PC-9 (cell line): ENCODE results near the gene GKN1. TPM values are rescaled to one million over a fixed set of nuclear protein-coding genes. Genes with fewer than 3 reads are reported as not detected.

Experiments used
- BruUV-seq: library from RNA; stranded (reverse); fragments of 400-500 nt; replicated peaks from 2 replicates; lab custom pipeline; 2021; lab: Mats Ljungman, UMichigan
- CTCF ChIA-PET: fragments of 300-600 bp; sonication (Branson Sonifier 250); formaldehyde crosslinking; loops from one replicate; lab custom pipeline; 2022; ENCODE audit warnings: antibody characterized with exemption; lab: Charles Lee
- POLR2A ChIA-PET: fragments of 300-600 bp; sonication (Branson Sonifier 250); formaldehyde crosslinking; loops from one replicate; lab custom pipeline; 2022; ENCODE audit warnings: antibody characterized with exemption; ENCODE audit not compliant: unreplicated experiment; lab: Charles Lee
- DNase-seq, 2 experiments: peaks; one replicate each; pipeline versions ENCODE4 v3.0.0 to v3.0.0-alpha.2; 2015 to 2022; ENCODE audit warnings: mixed read lengths in 1 of 2
- H2AFZ ChIP-seq: fragments of 200-600 bp; sonication (generic); 2 replicates; pipeline ENCODE4 v1.8.1; 2017; ENCODE audit warnings: antibody characterized with exemption
- H3F3A ChIP-seq: fragments of 200-600 bp; sonication (generic); 2 replicates; pipeline ENCODE4 v1.8.1; 2017; ENCODE audit warnings: antibody characterized with exemption, mild to moderate bottlenecking, low read depth; ENCODE audit not compliant: insufficient read depth
- H3K27ac ChIP-seq: fragments of 200-600 bp; sonication (generic); 2 replicates; pipeline ENCODE4 v1.6.1; 2016; ENCODE audit warnings: mixed run types
- H3K27me3 ChIP-seq: fragments of 200-600 bp; sonication (generic); 2 replicates; pipeline ENCODE4 v1.6.1; 2016; ENCODE audit warnings: low read depth, mixed run types; ENCODE audit not compliant: insufficient read depth
- H3K36me3 ChIP-seq: fragments of 200-600 bp; sonication (generic); 2 replicates; pipeline ENCODE4 v1.6.1; 2016; ENCODE audit warnings: low read depth, mixed run types
- H3K4me1 ChIP-seq: fragments of 200-600 bp; sonication (generic); replicated peaks from 2 replicates; pipeline ENCODE4 v1.6.1; 2016; ENCODE audit warnings: mixed run types; ENCODE audit not compliant: insufficient read depth
- H3K4me2 ChIP-seq: fragments of 200-600 bp; sonication (generic); 2 replicates; pipeline ENCODE4 v1.6.1; 2017; ENCODE audit warnings: mixed run types
- H3K4me3 ChIP-seq: fragments of 200-600 bp; sonication (generic); 2 replicates; pipeline ENCODE4 v1.6.1; 2016; ENCODE audit warnings: mixed run types
- H3K79me2 ChIP-seq: fragments of 200-600 bp; sonication (generic); 2 replicates; pipeline ENCODE4 v1.6.1; 2017; ENCODE audit warnings: low read depth, mixed run types
- H3K9me2 ChIP-seq: fragments of 200-600 bp; sonication (generic); 2 replicates; pipeline ENCODE4 v1.8.1; 2017; ENCODE audit warnings: mild to moderate bottlenecking; ENCODE audit not compliant: insufficient read depth
- H3K9me3 ChIP-seq: fragments of 200-600 bp; sonication (generic); 2 replicates; pipeline ENCODE4 v1.8.1; 2016; ENCODE audit warnings: low read depth; ENCODE audit not compliant: insufficient read depth
- H4K20me1 ChIP-seq: fragments of 200-600 bp; sonication (generic); 2 replicates; pipeline ENCODE4 v1.8.1; 2017; ENCODE audit not compliant: insufficient read depth
- CTCF ChIP-seq: fragments of 200-600 bp; sonication (generic); conservative IDR thresholded peaks from 2 replicates; pipeline ENCODE4 v1.6.1; 2017; ENCODE audit warnings: mixed run types, antibody characterized with exemption, mild to moderate bottlenecking, moderate library complexity
- EZH2 ChIP-seq: fragments of 200-600 bp; sonication (generic); IDR thresholded peaks from 2 replicates; pipeline ENCODE4 v1.8.0; 2017; ENCODE audit warnings: antibody characterized with exemption, low read depth
- intact Hi-C: fragments of 100-400 bp; cut with micrococcal nuclease; formaldehyde crosslinking; loops from one replicate; pipeline ENCODE4 v1.10.0; 2022; ENCODE audit not compliant: unreplicated experiment
- total RNA-seq: library from RNA; stranded (reverse); gene quantifications from 2 replicates; pipeline ENCODE4 v1.2.3, GENCODE V29; 2021

GKN1 gene
- total RNA-seq, 1 experiment from 2014 or later: not detected

- ChIA-PET POLR2A (no interaction called here), CTCF (interaction anchor here (0.6 kb wide), 1 partner anchor 262 kb away, joined by 3 read pairs; no protein-coding TSS in a partner anchor)
- no peak overlapping the region for H2AFZ ChIP-seq
These were observed 3.7 kb downstream of the GKN1 start for GRCh38 chr2:68978098-68978497.

GRCh38 chr2:68980956-68981355 lies 6.5 kb downstream of the GKN1 start:
- Histone ChIP-seq H3K4me3 (no peak overlapping the region), H3K36me3 (no peaks in the 10 kb centered on the region), H2AFZ (no peak overlapping the region), H3K4me1 (no peaks in the 10 kb centered on the region), H3K4me2 (no peak overlapping the region), H3K27ac (no peak overlapping the region), H3K9me2 (no peaks in the 10 kb centered on the region), H3K9me3 (no peaks in the 10 kb centered on the region), H4K20me1 (no peaks in the 10 kb centered on the region), H3K27me3 (no peaks in the 10 kb centered on the region), H3F3A (no peaks in the 10 kb centered on the region), H3K79me2 (no peaks in the 10 kb centered on the region)
- POLR2A ChIA-PET: no interaction called here
- TF ChIP-seq EZH2 (no peak), CTCF (no peak)
- BruUV-seq: no TSS peak
- no peak for DNase-seq
- CTCF ChIA-PET: no interaction called here
- intact Hi-C loops: no loop called here

More at GRCh38 chr2:68978098-68978497, 3.7 kb downstream of the GKN1 start:
- DNase-seq: no peak
- Histone ChIP-seq H3K9me2 (no peaks in the 10 kb centered on the region), H3K9me3 (no peaks in the 10 kb centered on the region), H3K27me3 (no peaks in the 10 kb centered on the region), H3K4me1 (peaks cover under 1% of the 10 kb centered on the region; the same call in 1 of the 2 replicates), H3F3A (no peaks in the 10 kb centered on the region; the same call in 1 of the 2 replicates), H3K79me2 (no peaks in the 10 kb centered on the region), H3K36me3 (no peaks in the 10 kb centered on the region), H4K20me1 (no peaks in the 10 kb centered on the region), H3K4me2 (no peak overlapping the region), H3K4me3 (no peak overlapping the region), H3K27ac (no peak overlapping the region)
- no TSS peak for BruUV-seq
- no peak for TF ChIP-seq CTCF
- TF ChIP-seq EZH2: no peak
- intact Hi-C loops: no loop called here

- Histone ChIP-seq H3K9me2 (no peaks in the 10 kb centered on the region), H3K27me3 (no peaks in the 10 kb centered on the region), H3K4me1 (no peaks in the 10 kb centered on the region), H3F3A (no peaks in the 10 kb centered on the region), H3K4me2 (no peak overlapping the region), H3K79me2 (no peaks in the 10 kb centered on the region), H3K36me3 (no peaks in the 10 kb centered on the region), H3K27ac (no peak overlapping the region), H2AFZ (no peak overlapping the region), H4K20me1 (no peaks in the 10 kb centered on the region), H3K4me3 (no peak overlapping the region), H3K9me3 (no peaks in the 10 kb centered on the region)
- DNase-seq: no peak
- TF ChIP-seq CTCF (no peak), EZH2 (no peak)
- BruUV-seq: no TSS peak
- ChIA-PET CTCF (no interaction called here), POLR2A (no interaction called here)
- intact Hi-C loops: no loop called here
These were observed 12.6 kb downstream of the GKN1 start for GRCh38 chr2:68987021-68987503.
